Left kidney (tissue), 2 donors: ENCODE results near the gene KLK7. TPM values are rescaled to one million over a fixed set of nuclear protein-coding genes. Genes with fewer than 3 reads are reported as not detected.
"Not testable (repeated sequence)": the region's sequence is repeated elsewhere in the genome, so short reads cannot be mapped to it uniquely, and the experiment has no call there.

Experiments used
- DNase-seq: peaks from one replicate; pipeline ENCODE4 v3.0.0-alpha.2; 2013
- polyA plus RNA-seq: library from polyadenylated mRNA; unstranded; fragments of 120-200 nt; gene quantifications from one replicate; pipeline ENCODE4 v1.2.1, GENCODE V29; 2013; ENCODE audit not compliant: insufficient read length

The KLK7 gene
- polyA plus RNA-seq, 1 donor = 4.6 TPM

DNA sequence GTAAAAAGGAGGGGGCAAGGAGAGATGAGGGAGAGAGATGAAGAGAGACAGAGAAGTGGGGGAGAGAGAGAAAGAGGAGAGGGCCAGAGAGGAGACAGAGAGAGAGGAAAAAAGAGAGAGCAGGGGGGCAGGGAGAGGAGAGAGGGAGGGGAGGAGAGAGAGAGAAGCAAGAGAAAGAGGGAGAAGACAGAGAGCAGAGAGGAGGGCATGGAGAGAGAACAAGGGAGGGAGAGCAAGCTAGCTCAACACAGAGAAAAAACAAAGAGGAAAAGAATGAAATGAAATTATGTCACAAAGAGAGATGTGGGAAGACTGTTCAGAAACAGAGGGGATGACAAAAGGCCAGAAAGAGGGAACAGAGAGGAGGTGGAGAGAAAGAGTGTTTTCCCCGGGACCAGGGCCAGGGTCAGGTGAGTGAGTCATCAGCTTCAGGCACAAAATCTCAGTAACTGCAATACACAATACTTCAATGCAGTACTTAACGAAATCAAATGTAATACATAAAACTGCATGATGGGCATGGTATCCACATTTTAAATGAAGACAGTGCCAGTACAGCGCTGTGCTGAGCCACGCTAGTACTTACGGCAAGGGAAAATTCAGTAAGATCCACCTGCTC lies 4.8 kb downstream of the KLK7 start:
- DNase-seq = no peak

DNA sequence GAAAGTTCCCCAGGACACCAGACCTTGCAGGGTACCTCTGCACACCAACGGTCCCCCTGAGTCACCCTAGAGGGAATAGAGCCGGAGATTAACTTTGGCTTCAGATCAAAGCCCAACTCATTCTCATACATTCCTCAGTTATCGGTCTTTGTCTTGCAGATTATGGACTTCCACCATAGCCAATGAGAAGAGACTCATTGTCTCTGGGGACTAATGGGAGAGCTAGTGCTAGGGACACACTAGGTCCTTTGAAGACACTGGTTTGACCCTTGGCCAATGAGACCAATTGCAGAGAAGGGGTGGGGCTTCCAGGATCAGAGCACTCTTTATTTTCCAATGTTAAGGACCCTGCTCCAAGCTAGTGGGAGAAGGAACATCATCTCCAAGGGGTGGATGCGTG lies 6.1 kb downstream of the KLK7 start:
- no peak for DNase-seq

DNA sequence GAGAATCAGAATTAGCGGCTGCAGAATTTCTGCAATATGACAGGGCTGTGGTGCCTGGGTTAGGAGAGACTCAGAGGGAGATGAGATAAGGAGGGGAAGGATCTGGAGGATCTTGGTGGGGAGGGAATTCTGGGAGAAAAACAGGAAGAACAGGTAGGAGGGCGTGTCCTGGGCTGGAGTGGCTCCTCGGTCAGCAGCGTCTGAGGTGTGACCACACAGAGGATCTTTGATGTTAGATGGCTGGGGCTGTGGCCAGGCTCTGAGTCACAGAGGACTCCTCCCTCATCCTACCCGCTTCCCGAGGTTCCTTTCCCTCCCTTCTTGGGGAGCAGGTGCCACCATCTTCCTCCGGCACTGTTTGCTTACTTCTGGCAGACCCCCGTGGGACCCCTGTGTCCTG lies 8.0 kb downstream of the KLK7 start:
- no peak for DNase-seq

DNA sequence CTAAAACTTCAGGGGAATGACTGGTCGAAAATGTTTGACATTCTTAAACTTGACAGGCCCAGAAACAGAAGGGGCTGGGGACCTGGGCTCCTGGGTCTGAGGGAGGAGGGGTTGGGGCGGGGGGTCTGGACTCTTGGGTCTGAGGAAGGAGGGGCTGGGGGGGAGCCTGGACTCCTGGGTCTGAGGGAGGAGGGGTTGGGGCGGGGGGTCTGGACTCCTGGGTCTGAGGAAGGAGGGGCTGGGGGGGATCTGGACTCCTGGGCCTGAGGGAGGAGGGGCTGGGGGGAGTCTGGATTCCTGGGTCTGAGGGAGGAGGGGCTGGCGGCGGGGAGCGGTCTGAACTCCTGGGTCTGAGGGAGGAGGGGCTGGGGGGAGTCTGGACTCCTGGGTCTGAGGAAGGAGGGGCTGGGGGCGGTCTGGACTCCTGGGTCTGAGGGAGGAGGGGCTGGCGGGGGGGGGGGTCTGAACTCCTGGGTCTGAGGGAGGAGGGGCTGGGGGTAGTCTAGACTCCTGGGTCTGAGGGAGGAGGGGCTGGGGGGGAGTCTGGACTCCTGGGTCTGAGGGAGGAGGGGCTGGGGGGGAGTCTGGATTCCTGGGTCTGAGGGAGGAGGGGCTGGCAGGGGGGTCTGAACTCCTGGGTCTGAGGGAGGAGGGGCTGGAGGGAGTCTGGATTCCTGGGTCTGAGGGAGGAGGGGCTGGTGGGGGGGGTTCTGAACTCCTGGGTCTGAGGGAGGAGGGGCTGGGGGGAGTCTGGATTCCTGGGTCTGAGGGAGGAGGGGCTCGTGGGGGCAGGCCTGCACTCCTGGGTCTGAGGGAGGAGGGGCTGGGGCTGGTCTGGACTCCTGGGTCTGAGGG lies 8.8 kb downstream of the KLK7 start:
- DNase-seq = no peak

DNA sequence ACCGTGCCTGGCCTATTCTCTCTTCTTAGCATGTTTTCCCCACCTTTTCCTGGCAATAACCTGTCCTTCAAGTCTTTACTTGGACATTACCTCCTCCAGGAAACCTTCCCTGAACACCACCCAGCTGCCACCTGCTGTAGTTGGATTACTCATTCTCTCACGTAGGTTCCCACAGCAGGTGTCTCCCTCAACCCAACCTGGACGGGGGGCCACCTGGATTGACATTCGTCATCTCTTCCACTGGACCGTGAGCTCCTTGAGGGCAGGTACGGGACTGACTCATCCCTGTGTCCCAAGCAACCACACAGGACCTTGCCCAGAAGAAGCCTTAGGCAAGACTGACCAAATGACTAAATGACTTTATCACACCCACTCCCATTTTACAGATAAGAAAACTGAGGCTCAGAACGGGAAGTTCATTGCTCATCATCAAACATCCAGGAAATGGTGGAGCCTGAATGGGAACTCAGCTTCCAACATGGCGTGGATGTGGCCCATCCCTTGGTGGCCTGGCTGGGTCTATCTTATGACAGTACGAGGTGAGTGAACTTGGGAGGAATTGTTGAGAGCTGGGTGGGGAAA lies 10.8 kb downstream of the KLK7 start:
- no peak for DNase-seq

DNA sequence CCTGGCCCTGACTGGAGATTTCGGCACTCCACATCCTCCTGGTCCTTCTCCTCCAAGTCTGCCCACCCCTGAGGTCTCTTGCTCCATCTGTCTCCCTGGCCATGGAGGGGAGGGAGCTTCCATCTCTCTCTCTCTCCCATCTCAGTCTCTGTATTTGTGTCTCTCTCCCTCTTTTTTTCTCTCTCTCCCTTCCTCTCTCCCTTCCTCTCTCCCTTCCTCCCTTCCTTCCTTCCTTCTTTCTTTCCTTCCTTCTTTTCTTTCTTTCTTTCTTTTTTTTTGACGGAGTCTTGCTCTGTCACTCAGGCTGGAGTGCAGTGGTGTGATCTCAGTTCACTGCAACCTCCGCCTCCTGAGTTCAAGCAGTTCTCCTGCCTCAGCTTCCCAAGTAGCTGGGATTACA lies 13.9 kb downstream of the KLK7 start:
- DNase-seq = not testable (repeated sequence)

DNA sequence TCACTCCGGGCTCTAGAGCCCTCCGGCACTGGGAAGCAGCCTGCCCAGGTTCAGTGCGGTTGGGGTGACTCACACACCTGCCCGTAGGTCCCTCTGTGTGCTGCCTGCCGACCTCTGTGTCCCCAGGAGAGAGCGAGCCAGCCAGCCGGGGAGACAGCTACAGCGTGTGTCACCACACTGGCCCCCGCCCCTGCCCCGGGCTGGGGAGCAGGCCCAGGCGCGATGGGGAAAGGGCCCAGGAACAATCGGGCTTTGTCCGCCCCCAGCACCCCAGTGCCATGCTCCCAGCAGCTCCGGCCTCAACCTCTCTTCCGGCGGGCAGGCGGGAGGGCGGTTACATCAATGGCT lies 14.3 kb downstream of the KLK7 start, which contains the start of gene KLK6:
Gene KLK6, minus strand, starts transcription at position 179 of the 348 bp plus-strand sequence. CDS start 1,487 bp downstream, outside the sequence.
- no peak for DNase-seq

DNA sequence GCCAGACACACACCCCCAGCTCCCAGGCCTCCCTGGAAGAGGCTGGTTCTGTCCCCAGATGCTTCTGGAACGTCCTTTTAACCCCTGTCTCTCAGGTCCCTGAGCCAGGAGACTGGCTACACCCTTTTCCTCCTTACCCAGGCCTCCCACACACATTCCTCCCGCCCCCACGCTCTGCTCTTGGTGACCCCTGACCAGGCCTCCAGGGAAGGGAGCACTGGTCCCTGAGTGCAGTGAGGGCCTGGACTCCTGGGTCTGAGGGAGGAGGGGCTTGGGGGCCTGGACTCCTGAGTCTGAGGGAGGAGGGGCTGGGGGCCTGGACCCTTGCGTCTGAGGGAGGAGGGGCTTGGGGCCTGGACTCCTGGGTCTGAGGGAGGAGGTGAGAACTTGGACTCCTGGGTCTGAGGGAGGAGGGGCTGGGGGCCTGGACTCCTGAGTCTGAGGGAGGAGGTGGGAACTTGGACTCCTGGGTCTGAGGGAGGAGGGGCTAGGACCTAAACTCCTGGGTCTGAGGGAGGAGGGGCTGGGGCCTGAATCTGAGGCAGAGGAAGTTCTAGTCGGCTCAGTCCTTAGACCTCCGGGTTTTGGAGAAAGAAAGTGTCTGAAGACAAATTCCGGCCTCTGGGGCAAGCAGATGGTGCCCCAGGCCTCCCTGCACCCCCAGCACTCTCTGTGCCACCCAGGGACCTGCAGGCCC lies 14.9 kb downstream of the KLK7 start:
- DNase-seq = peak; percentile 71

DNA sequence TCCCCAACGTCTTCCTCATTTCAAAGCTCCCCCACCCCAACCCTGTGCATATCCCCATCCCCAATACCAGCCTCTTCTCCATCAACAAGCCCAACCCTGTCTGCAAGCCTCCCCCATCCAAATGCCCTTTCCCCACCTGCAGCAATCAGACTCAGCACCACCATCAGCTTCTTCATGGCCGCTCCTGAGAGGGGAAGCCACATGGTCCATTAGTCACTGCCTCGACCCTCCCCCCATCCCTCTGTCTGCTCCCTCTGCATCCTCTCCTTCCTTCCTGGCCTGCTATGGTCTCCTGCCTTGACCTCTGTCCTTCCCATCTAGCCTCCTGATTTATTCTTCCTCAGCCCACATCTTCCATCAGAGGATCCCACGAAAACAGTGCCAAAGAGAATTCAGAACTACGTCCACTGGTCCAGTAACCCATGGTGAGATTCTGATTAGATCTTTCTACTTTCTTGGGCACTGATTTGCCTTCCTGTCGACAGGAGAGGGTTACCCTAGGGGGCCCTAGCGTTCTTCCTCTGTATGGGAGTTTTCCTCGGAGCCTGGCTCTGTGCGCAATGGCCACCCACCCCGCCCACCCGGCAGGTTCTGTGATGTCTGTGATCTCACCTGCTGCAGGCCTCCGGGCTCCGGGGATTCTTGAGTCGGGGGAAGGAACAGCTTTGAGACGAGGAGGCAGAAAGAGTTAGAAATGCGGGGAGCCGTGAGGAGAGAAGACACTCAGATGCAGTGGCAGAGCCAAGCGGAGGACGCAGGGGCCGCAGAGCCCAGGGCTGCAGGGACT lies 15.6 kb downstream of the KLK7 start:
- DNase-seq = no peak

DNA sequence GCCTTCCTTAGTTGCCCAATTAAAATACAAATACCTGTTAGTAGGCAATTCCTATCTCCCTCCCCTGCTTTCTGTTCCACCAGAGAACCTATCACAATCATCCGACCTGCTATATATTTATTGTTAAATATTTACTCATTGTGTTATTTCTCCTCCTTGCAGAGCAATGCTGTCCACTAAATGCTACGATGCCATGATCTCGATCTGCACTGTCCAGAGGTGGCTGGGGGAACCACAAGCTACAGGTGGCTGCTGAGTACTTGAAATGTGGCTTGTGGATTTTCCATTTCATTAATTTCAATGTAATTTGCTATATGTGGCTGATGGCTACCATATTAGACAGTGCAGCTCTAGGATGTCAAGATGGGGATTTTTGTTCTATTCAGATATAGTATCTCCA lies 19.5 kb downstream of the KLK7 start:
- no peak for DNase-seq

DNA sequence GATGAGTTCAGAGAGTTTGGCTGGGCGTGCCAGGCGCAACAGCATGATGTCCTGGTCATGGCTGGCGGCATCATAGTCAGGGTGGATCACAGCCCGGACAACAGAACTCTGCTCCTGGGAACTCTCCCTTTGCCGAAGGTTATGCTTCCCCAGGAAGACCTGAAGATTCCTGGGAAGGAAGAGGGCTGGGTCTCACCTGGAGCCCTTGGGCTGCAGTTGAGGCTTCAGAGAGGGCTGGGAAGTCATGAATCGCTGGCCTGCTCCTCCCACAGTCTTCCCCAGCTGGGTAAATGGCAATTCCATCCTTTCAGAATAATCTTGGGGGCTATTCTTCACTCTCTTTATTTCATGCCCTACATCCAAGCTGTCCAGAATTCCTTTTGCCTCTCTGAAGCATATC lies 20.3 kb downstream of the KLK7 start:
- DNase-seq = no peak

DNA sequence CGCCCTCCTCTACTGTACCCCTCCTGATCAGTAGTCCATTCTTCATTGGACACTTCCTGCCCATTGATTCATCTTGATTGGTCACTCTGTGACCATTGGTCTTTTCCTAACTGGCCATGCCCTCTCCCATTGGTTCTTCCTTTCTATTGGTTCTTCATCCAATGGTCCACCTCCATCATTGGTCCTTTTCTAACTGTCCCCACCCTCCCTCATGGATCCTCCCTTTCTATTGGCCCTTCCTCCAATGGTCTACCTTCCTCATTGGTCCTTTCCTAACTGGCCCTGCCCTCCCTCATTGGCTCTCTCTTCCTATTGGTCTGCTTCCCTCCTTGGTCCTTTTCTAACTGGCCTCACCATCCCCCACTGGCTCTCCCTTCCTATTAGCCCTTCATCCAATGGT lies 21.5 kb downstream of the KLK7 start:
- no peak for DNase-seq

DNA sequence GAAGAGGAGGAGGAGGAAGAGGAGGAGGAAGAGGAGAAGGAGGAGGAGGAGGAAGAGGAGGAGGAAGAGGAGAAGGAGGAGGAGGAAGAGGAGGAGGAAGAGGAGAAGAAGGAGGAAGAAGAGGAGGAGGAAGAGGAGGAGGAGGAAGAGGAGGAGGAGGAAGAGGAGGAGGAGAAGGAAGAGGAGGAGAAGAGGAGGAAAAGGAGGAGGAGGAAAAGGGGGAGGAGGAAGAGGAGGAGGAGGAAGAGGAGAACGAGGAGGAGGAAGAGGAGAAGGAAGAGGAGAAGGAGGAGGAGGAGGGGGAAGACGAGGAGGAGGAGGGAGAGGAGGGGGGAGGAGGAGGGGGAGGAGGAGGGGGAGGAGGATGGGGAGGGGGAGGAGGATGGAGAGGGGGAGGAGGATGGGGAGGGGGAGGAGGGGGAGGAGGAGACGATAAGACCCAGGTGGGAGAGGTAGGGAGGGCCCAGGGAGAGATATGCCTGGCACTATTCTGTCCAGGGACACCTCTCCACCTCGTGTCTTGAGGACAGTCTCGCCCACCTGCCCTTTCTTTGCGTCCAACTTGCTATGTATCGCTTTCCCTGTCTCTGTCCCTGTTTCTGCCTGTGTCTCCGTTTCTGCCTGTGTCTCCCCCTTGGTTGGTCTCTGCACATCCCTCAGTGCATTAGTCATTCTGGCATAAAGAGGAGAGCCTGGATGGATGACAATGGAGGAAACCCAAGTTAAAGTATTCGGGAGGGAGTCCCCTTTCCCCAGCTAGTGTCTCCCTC lies 23.8 kb downstream of the KLK7 start:
- DNase-seq = no peak

DNA sequence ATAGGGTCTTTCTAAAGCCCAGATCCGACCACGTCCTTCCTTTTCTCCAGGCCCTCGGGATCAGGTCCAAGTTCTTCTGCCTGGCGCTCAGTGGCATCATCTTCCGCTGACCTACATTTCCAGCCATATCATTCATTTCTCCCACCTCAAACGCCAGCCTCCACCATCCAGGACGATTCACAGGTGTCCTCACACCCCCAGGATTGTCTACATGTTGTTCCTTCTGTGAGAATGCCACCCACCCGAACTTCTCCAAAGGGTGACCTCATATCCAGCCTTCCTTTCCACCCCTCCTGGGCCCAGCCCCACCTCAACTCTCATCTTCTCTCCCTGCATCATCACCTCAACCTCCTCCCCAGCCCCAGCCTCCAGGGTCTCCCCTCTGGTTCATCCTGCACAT lies 26.1 kb downstream of the KLK7 start:
- DNase-seq = no peak

DNA sequence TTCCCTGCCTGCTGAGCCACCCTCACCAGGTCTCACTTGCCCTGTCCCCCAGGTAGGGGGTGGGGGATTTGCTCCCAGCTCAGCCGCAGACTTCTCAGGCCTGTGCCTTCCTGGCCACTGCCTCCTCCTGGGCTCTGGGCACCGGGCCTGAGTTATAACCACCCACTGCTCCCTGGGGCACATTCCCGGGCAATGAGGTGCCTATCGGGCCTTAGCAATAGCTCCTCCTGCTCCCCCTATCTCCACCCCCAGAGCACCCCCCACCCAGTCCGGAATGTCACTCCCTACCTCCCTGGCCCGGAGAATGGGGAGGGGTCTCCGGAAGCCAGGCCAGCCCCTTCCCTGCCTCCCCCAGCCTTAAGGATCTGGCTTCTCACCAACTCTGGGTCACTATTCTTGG lies 30.8 kb downstream of the KLK7 start, which contains the start of gene KLK5:
Gene KLK5, minus strand, starts transcription at position 129 of the 400 bp plus-strand sequence. CDS start 381 bp downstream, outside the sequence.
- no peak for DNase-seq

DNA sequence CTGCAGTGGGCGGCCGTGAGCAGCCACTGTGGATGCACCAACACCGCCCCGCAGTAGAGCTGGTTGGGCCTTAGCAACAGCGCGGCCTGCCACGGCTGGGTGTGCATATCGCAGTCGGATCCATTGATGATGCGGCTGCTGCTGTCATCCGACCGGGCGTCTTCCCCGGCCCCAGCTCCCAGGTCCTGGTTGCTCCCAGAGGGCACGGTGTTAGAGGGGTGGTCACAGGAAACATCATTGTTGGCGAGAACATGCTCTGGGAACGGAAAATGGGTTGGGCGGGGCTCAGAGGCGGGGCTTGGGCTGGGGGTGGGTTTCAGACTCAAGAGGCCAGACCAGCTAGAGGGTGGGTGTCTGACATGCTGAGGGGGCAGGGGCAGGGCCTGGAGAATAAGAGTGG lies 33.9 kb downstream of the KLK7 start:
- no peak for DNase-seq

DNA sequence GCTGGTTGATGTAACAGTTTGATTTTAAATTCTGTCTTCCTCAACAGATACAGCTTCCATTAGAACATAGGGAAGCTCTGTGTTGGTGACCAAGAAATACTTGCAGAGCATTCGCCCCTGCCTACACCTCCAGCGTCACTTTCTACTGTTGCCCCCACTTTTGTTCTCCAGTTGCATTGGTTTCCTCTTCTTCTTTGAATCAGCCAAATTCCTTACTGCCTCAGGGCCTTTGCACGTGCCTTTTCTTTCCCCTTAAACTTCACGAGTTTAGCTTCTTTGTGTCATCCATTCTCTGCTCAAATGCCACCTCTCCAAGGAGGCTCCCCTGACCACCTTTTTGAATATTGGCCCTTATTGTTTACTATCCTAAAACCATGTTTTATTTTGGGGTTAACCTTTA lies 36.6 kb downstream of the KLK7 start:
- no peak for DNase-seq

DNA sequence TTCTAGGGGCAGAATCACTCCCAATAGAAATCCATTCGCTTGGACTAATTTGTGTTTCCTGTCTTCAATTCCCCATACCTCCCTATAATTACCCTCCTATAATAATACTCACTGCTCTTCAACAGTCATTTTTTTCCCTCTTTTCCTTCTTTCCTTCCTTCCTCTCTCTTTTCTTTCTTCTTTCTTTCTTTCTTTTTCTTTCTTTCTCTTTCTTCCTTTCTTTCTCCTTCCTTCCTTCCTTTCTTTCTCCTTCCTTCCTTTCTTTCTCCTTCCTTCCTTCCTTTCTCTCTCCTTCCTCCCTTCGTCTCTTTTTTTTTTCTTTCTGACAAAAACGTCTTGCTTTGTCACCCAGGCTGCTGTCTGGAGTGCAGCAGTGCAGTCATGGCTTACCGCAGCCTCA lies 38.9 kb downstream of the KLK7 start:
- DNase-seq = no peak

DNA sequence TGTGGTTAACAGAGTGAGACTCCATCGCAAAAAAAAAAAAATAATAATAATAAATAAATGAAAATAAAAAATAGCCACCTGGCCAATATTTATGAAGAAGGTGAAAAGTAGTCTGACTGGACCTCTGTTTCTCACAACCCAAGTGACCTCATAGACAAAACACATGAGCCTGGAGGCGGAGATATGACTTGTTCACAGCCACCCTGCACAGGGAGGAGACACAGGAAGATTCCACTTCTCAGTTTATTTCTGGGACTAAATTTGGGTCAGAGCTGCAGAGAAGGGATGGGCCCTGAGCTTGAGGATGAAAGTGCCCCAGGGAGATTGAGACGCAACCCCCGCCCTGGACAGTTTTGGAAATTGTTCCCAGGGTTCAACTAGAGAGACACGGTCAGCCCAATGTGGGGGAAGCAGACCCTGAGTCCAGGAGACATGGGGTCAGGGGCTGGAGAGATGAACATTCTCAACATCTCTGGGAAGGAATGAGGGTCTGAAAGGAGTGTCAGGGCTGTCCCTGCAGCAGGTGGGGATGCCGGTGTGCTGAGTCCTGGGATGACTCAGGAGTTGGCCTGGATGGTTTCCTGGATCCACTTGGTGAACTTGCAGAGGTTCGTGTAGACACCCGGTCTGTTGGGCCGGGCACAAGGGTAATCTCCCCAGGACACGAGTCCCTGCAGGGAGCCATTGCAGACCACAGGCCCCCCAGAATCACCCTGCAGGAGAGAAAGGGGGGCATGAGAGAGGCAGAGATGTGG lies 40.5 kb downstream of the KLK7 start:
- no peak for DNase-seq

DNA sequence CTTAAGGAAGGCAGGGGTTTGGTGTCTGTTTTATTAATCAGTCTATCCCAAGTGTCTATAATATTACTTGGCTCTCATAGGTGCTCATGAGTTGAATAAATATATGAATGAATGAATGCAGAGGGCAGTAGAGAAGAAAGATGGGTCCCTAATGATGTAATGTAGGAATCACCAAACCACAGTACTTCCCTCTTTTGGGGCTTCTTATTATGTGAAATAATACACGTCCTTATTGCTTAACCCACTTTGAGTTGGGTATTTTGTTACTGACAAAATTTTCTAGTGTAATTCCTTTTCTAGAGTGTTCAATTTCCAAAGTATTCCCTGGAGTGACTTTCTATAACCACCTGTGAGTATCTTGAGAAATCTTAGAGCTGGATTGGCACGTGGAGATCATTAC lies 44.1 kb downstream of the KLK7 start:
- no peak for DNase-seq
